AG04449 (cell line): ENCODE data around the gene SLC46A1.

Experiments used
- CTCF ChIA-PET: fragments of 350-600 bp; formaldehyde crosslinking; extraction: SDS; loops from one replicate; lab custom pipeline; 2021; ENCODE audit warnings: antibody characterized with exemption; lab: Yijun Ruan, JAX
- POLR2A ChIA-PET: fragments of 400-600, 350-600 bp; formaldehyde crosslinking; extraction: SDS; loops from one replicate; lab custom pipeline; 2020; ENCODE audit warnings: antibody characterized with exemption, inconsistent platforms; lab: Yijun Ruan, JAX
- DNase-seq: peaks from one replicate; pipeline ENCODE4 v3.0.0-alpha.2; 2010; ENCODE audit warnings: low read depth, low spot score
- H3K4me3 ChIP-seq: 2 replicates; pipeline ENCODE4 v1.5.1; 2011; ENCODE audit warnings: low read depth, mild to moderate bottlenecking, control low read depth, low read length
- CTCF ChIP-seq: IDR thresholded peaks from one replicate; pipeline ENCODE4 v1.5.1; 2011; ENCODE audit warnings: mild to moderate bottlenecking, moderate library complexity, low read length, control low read depth, inconsistent platforms; ENCODE audit not compliant: insufficient read depth; ENCODE audit errors: missing control alignments

The SLC46A1 gene

DNA sequence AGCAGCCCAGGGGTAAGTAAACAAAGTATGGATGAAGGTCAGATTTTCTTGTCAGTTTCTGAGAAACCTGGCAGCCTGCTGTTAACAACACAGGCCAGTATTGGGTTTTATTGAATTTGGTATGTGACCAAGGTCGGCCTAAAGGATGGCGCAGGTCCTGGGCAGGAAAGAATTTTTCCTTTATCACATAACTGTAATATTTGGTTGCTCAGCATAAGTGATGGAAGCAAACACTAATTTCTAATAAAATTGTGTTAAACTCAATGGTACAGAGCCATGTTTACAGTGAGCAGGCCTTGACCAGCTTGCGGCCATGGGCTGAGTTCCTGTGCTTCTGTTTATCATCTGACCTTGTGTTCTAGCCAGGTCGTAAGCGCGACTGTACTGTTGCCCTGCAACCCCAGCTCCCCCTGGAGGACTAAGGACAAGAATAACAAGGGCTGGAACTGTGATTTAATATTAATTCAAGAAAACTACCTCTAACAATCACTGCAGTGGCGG, 59.2 kb downstream of the SLC46A1 start:
- H3K4me3 ChIP-seq = no peak overlapping the region
- POLR2A ChIA-PET = interaction anchor here (1.0 to 5.5 kb wide), 6 partner anchors 8 to 18 kb away, joined by 3 to 55 read pairs (median 8); partner anchors contain the start of genes IFT20, POLDIP2, SEBOX and TNFAIP1
- CTCF ChIA-PET = interaction anchor here (1.3 to 3.3 kb wide), 6 partner anchors 9 to 113 kb away, joined by 3 to 20 read pairs (median 10); partner anchors contain the start of genes IFT20, POLDIP2 and TNFAIP1
- TF ChIP-seq CTCF = peak; percentile 20
- no peak for DNase-seq

GRCh38 chr17:28346199-28346580, 59.8 kb downstream of the SLC46A1 start:
- no peak for TF ChIP-seq CTCF
- no peak for DNase-seq
- H3K4me3 ChIP-seq = no peak overlapping the region
- POLR2A ChIA-PET = interaction anchor here (1.8 to 5.5 kb wide), 3 partner anchors 9 to 11 kb away, joined by 5 to 55 read pairs (median 9); partner anchors contain the start of genes IFT20, POLDIP2 and TNFAIP1
- CTCF ChIA-PET = interaction anchor here (0.9 to 3.3 kb wide), 7 partner anchors 8 to 115 kb away, joined by 3 to 20 read pairs (median 5); partner anchors contain the start of genes IFT20, POLDIP2 and TNFAIP1

DNA sequence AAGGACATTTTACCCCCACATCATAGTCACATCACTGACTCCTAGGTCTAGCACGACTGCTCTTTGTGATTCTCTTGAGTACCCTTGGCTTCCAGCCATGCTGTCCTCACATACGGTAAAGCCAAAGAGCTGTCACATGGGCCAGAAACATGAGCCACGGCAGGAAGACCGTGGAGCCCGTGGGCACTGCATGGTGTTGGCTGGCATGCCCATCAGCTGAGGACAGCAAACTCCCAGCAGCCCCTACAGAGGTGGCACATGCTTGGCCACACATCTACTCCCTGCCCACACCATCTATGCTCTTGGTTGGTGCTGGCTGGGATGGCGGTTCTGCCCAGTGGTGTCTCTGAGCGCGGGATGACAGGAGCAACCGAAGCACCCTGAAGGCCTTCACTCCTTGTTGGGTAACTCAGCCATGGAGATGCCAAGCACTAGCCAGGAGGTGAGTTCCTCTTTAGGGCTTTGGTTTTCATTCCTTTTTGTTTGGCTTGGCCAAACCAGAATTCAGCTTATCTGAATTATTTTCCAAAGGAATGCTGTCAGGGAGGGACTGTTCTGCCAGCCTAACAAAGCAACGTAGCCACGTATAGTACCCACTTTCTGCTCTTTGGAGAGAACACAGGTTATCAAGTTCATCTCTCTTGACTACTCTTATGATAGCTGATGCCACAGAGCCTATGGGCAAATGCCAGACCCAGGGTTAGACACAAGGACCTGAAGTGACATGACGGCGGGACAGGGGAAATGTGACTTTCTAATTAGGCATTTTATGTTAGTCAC, 60.4 kb downstream of the SLC46A1 start:
- ChIA-PET CTCF (interaction anchor here (0.9 to 3.3 kb wide), 8 partner anchors 8 to 114 kb away, joined by 3 to 20 read pairs (median 4); partner anchors contain the start of genes IFT20, POLDIP2 and TNFAIP1), POLR2A (interaction anchor here (1.8 to 5.5 kb wide), 3 partner anchors 10 to 12 kb away, joined by 5 to 55 read pairs (median 9); partner anchors contain the start of genes IFT20, POLDIP2 and TNFAIP1)
- H3K4me3 ChIP-seq = no peak overlapping the region
- TF ChIP-seq CTCF = no peak
- DNase-seq = no peak
